Bronchial epithelial cell (primary cell): ENCODE data around the gene RNU6-8. TPM values are rescaled to one million over a fixed set of nuclear protein-coding genes. Genes with fewer than 3 reads are reported as not detected.
A peak's percentile ranks its signal among the peaks of the same experiment; 100 is the strongest.

Experiments used
- DNase-seq: peaks from one replicate; pipeline ENCODE4 v3.0.0-alpha.2; 2010; ENCODE audit warnings: low read depth
- FAIRE-seq: peaks from 2 replicates; lab custom pipeline; 2011; peaks lifted over from hg19 to GRCh38; lab: Jason Lieb, UNC
- H3K27me3 ChIP-seq: 2 replicates; pipeline ENCODE4 v1.5.1; 2011; ENCODE audit warnings: low read length; ENCODE audit not compliant: control insufficient read depth, insufficient read depth
- H3K36me3 ChIP-seq: 2 replicates; pipeline ENCODE4 v1.5.1; 2011; ENCODE audit warnings: low read length; ENCODE audit not compliant: control insufficient read depth, insufficient read depth
- H3K4me3 ChIP-seq: 2 replicates; pipeline ENCODE4 v1.5.1; 2011; ENCODE audit warnings: mild to moderate bottlenecking, low read depth, low read length, control low read depth
- total RNA-seq: library from RNA; depleted of rRNA; stranded (reverse); fragments of >200 nt; gene quantifications from 2 replicates; pipeline ENCODE4 v1.2.1, GENCODE V29; 2014
- TF ChIP-seq, protein P1 (sequence below): IDR thresholded peaks from 2 replicates; pipeline ENCODE4 v1.5.1; 2011; ENCODE audit warnings: mild to moderate bottlenecking, moderate library complexity, low read length, control low read depth, inconsistent platforms; ENCODE audit not compliant: insufficient read depth, severe bottlenecking

Gene RNU6-8
- total RNA-seq, 1 donor from 2014 or later, result not detected

DNA sequence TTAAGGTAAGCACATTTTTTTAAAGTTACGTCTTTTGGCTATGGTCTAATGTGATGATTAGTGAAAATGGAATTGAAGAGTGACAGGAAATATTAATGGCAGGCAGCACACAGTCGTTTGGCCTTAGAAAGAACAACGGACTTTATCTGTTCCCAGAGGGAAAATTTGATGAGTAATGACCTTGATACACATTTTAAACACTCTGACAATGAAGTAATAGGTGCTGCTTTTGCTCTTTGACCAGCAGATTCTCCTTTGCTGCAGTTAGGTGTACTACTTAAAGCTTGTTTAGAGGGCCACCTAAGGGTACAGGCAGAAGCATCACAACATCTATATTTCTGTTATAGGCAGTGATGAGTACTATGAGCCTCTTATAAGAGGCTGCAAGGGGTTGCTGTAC is 27.1 kb upstream of the RNU6-8 start:
- H3K27me3 ChIP-seq, result no peaks in the 10 kb centered on the region
- TF ChIP-seq, protein P1, sequence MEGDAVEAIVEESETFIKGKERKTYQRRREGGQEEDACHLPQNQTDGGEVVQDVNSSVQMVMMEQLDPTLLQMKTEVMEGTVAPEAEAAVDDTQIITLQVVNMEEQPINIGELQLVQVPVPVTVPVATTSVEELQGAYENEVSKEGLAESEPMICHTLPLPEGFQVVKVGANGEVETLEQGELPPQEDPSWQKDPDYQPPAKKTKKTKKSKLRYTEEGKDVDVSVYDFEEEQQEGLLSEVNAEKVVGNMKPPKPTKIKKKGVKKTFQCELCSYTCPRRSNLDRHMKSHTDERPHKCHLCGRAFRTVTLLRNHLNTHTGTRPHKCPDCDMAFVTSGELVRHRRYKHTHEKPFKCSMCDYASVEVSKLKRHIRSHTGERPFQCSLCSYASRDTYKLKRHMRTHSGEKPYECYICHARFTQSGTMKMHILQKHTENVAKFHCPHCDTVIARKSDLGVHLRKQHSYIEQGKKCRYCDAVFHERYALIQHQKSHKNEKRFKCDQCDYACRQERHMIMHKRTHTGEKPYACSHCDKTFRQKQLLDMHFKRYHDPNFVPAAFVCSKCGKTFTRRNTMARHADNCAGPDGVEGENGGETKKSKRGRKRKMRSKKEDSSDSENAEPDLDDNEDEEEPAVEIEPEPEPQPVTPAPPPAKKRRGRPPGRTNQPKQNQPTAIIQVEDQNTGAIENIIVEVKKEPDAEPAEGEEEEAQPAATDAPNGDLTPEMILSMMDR, result no peak
- no peaks in the 10 kb centered on the region for H3K36me3 ChIP-seq
- FAIRE-seq (no peak), DNase-seq (peak; percentile 85)
- no peak overlapping the region for H3K4me3 ChIP-seq

DNA sequence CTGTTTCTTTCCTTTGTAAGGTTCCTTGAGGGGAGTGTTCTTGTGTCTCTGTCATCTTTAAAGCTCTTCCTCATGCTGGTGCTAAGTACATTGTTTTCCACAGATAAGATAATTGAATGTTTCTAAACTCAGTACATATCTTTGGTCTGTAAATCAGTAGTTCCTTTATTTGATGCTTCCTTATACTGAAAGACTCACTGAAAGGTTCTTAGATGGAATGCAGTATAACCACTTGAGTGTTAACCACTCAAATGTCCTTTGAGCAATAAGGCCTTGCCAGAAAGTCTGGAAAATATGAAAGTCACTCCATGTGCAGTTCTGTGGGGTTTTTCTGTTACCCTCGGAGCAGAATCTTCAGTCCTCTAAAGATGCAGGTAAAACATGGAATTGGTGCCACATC is 23.0 kb upstream of the RNU6-8 start:
- TF ChIP-seq, protein P1, result no peak
- no peak overlapping the region for H3K4me3 ChIP-seq
- H3K36me3 ChIP-seq, result no peaks in the 10 kb centered on the region
- DNase-seq (peak; percentile 28), FAIRE-seq (no peak)
- no peaks in the 10 kb centered on the region for H3K27me3 ChIP-seq

DNA sequence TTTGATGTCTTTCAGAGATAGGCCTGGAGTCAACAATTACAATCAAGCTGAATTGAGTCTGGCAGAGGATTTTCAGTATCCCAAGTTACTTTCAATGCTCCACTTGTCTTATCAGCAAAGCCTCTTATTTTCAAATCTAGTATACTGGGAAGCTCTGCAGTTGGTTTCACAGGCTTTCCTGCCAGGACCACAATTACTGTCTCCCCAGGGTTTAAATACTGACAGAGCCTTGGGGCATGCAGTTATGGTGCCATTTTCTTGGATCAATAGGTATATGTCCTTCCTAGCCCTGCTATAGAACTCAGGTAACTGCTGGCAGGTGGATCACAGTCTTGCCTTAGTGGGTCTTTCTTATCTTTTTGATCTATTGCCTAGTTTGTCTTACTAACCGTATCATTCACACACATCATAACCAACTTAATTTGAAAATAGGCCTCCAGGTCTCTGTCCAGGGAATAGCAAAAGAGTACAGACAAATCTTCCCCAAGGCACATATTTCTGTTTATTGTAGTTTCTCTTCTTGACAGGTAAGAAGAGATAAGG is 22.4 kb upstream of the RNU6-8 start:
- Histone ChIP-seq H3K27me3 (no peaks in the 10 kb centered on the region), H3K4me3 (no peak overlapping the region), H3K36me3 (no peaks in the 10 kb centered on the region)
- TF ChIP-seq, protein P1, result no peak
- FAIRE-seq (no peak), DNase-seq (no peak)

DNA sequence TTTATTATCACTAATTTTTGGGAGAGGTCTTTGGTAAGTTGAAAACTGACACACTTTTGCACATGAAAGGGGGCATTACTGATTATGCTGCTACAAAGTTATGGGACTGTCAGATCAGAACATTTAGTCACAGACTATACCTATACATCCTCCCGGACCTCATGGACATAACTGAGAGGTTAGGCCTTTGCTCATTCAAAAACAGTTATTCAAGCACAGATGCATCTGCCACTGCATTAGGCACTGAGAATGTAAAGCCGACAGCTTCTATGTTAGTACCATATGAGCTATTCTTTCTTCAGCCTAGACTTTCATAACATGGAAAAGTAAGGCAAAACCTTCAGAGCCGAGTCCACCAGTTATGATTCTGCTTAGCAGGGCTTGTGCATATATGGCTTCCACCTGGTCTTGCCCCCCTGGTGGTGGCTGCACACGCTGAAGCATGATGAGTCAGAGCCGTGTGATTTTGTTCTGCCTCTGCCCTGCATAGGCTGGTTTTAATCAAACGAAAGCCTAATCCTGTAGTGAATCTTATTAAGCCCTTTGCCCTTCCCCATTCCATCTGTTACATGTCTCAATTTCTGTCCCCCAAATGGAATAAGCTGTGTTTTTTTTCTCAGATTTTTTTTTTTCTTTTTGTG is 21.8 kb upstream of the RNU6-8 start:
- H3K36me3 ChIP-seq, result no peaks in the 10 kb centered on the region
- H3K4me3 ChIP-seq, result no peak overlapping the region
- TF ChIP-seq, protein P1, result peak; percentile 67
- FAIRE-seq (no peak), DNase-seq (peak; percentile 68)
- H3K27me3 ChIP-seq, result no peaks in the 10 kb centered on the region

DNA sequence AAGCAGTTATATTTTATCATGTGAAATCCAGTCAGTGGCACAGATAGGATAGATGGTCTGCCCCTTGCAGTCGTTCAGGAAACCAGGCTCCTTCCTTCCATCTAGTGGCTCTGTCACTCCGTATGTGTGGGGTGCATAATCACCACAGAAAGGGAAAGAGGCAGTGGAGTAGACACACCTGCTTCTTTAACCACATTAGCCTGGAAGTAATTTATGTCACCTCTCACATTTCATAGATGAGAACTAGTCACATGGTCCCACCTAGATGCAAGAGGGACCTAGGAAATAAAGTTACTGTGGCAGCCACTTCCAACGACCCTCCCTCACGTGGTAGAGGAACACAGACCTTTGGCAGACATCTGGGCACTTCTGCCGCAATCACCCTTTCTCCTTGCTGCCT is 14.2 kb upstream of the RNU6-8 start:
- FAIRE-seq, result peak; percentile 13
- no peak overlapping the region for H3K4me3 ChIP-seq
- H3K27me3 ChIP-seq, result no peaks in the 10 kb centered on the region
- no peak for DNase-seq
- TF ChIP-seq, protein P1, result no peak
- no peaks in the 10 kb centered on the region for H3K36me3 ChIP-seq
